ENCODE data around the gene CASQ2.

- TF ChIP-seq CTCF (IDR thresholded peaks at IDR 0.05; ENCODE audit: low read length) (no peak), EZH2phosphoT487 (IDR thresholded peaks at IDR 0.05; ENCODE audit: low read length) (no peak)
Measured at GRCh38 chr1:115669002-115669673, 99.4 kb downstream of the CASQ2 start.

Data from MM.1S (cell line).